GM20431 (cell line): ENCODE results near the gene RXRB.
"Not testable (repeated sequence)": the region's sequence is repeated elsewhere in the genome, so short reads cannot be mapped to it uniquely, and the experiment has no call there.

Experiments
- in situ Hi-C: fragments of 300-500 bp; cut with MseI, MboI; formaldehyde crosslinking; loops from one replicate; pipeline ENCODE4 v1.15.0; 2020; ENCODE audit warnings: low sequenced_read_pairs; ENCODE audit not compliant: unreplicated experiment

The RXRB gene

DNA sequence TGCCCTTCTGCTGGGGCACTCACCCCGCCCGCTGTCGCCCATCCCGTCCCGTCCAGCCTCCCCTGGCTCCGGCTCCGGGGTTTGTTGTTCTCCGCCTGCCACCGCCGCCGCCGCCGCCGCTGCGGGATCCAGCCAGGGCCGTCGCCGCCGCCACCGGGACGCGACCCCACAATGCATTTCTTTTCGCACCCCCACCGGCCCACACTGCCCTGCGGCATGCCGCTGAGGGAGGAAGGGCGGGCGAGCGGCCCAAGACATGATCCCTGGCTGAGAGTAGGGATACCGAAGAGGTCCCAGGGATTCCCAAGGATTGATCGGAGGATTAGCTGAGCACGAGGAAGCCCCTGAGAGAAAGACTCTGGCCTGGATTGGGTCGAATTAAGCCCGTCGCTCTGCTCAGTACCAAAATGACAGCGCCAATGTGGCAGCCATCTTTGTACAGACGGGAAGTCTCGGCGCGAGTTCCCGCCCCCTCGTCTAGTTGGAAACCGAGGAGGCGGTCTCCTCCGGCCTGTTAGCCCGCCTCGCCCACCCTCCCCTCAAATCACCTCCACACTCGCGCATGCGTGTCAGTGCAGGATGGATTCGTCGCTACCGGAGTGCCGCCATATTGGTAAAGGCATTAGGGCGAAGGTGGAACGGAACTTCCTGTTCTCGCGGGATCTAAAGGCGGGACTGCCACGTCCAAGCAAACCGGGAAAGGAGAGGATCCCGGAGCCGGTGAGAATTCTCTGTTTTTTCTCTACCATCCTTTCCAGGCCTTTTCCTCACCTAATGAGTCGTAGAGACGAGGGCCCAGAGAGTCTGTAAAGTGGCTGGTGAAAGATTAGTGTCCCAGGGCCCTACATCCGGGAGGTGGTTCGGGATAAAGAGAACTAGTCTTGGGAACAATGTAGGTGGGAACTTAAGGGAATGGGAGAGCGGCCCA is at the start of gene RXRB, which contains the start of gene SLC39A7:
RXRB (minus strand) TSS at position 447 of the 928 bp plus-strand sequence; CDS start at position 258, 189 bp downstream.
SLC39A7 (plus strand) TSS at position 649 of the 928 bp plus-strand sequence. CDS start 379 bp downstream, outside the sequence.
- in situ Hi-C loops, result no loop called here

DNA sequence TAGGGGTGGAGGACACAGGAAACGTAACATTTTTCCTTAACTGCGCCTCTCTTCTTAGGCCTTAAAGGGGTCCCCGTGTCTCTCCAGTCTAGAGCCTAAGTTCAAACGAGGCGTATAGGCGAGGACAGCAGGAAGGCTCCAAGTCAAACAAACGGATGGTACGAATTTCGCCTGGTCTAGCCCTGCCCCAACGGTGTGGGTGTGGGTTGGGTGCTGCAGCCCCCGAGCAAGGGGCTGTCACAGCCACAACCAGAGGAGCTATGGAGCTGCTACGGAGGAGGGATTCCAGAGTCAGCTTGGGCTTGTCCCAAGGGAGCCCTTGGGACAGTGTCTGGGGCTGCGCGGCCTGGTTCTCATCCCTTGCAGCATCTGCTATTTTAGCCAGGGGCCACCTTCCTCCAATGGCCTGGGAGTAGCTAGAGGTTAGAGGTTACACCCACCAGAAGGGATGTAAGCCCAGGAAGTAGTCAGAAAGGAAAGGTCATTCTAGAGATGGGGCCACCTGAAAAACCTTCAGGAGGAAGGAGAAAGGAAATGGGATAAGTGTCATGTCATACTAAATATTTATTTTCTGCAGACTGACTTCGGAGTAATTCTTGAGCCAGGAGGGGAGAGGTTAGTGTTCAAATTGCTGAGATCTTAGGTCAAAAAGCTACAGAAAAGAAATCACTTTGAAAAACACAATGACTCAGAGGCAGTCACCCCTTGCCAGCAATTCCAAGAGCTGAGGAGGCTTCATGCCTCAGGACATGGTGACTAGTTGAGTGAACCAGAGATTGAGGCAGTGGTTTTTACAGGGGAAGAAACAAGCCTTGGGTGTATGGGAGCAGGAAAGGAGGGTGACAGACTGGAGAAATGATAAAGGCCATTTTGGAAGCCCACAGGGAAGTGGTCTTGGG is 49.5 kb upstream of the RXRB start:
- in situ Hi-C loops, result loop anchor here (10.0 kb wide), 1 partner anchor 85 kb away; no protein-coding TSS in a partner anchor

DNA sequence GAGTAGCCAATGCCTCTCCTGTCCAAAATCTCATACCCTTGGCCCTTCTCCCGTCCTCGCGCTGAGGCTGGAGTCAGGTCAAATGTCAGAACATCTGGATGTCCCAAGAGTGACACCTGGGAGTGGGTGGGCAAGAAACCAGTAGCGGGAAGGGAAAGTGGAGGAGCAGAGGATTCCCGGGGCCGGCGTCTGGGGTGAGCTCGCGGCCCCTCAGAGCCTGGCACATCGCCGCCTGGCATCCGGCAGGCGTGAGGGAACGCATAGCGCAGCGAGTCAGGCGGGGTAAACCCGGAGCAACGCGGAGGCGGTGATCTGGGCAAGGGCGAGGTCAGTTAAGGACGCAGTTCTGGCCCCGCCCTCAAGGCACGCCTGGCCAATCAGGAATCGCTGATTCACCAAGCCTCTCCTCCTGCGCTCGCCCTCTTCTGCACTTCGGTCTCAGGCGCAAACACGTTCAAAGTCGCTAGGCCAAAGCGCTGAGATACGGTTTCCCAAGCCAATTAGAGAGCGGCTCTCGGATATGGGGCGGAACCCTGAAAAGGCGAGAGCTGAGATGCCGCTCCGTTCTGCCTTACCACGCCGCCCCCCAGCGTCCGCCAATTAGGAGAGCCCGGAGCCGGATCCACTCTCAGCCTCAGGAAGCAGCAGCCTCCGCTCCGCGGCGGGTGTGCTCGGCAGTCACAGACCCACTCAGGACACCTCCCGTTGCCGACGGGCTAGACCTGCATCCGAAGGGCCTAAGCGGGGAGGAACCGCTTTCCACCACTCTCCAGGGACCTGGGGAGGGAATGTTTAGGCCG is 48.7 kb upstream of the RXRB start:
- in situ Hi-C loops, result loop anchor here (10.0 kb wide), 1 partner anchor 84 kb away; no protein-coding TSS in a partner anchor

DNA sequence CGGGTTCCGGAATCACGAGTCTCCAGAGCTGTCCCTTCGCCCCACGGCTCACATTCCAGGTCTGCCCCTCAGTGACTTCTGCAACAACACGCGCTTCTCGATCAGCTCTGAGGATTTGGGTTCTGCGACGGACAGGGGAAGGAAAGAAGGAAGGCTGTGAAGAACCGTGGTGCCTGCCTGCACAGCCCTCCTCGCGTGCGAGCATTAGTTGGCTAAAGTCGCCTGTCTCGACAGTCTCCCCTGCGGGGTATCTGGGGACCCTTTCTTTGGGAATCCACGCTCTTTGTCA is 48.1 kb upstream of the RXRB start:
- in situ Hi-C loops, result loop anchor here (10.0 kb wide), 1 partner anchor 84 kb away; no protein-coding TSS in a partner anchor

DNA sequence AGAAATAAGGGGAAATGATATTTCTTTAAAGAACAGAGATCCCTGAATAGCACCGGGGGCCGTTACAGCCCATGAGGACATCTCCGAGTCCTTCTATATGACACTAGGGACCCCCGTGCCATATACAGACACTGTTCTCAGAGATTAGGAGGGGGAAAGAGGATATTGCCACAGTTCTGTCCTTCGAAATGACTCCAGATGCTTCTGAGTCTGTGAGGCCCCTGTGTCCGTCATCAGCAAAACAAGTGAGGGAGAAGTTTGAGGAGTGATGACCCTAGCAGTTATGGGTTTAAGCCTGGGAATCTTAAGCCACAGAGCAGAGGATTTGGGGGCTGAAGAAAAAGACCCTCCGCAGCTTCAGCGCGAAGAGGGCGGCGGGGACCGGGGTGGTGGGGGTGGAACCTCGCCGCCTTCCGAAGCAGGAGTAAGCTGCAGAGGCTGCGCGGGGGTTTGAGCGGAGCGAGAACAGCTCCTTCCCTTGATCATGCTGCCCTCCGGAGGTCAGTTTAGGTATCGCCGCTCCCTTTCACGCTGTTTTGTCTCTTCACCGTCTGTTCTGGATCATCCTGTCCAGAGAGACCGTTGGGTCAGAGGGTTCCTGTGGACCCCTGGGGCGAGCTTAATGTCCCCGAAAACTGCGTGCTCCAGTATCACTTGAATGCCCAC is 47.6 kb upstream of the RXRB start:
- in situ Hi-C loops, result loop anchor here (10.0 kb wide), 1 partner anchor 83 kb away; no protein-coding TSS in a partner anchor

DNA sequence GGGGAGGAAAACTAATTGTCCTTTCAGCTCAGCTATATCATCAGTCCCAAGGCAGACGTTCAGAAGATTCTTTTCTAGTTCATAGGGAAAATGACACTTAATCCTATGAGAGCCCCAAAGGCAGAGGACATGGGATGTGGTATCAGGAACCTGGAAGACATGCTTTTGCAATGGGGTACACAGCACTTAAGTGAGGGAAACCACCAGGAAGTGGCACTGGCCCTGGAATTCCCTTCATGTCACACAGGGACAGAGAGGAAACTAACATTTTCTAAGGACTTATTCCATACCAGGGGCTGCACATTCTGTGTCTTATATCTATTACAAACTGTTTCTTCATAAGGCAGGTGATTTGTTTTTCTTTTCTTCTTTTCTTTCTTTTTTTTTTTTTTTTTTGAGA is 43.0 kb upstream of the RXRB start:
- in situ Hi-C loops, result loop anchor here (10.0 kb wide), 1 partner anchor 79 kb away; no protein-coding TSS in a partner anchor

DNA sequence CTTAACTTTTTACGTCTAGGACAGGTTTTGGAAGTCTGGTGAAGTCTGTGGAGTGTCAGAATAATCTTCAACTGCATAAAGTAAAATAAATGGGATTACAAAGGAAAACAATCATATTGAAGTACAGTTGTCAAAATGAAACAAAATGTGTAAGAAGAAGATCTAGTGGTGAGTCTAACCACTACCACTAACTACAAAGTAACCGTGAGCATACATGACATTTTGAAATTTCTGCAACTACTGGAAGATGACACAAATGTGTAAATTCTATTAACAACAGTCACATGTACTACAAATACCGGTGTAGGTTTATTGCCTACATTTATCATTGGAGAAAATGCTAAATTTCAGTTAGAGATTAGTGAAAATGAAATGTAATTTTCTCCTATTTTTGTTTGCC is 41.5 kb upstream of the RXRB start:
- in situ Hi-C loops, result loop anchor here (10.0 kb wide), 1 partner anchor 77 kb away; no protein-coding TSS in a partner anchor

DNA sequence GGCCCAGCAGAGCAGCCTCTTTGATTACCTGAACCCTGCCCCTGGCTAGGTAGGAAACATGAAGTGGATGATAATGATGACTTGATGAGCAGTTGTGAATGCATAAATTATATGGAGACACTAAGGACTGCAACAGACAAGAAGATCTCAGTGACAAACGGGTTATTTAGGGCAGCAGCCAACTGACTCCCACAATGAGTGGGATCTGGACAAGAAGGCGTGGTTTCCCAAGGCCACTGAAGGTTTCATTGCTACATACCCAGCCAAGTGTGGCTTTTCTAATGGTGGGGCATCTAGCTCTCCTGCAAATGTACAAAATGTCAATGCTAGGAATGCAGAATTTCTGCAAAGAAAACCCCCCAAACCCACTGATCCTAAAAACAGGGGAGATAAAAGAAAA is 37.3 kb upstream of the RXRB start:
- in situ Hi-C loops, result no loop called here

DNA sequence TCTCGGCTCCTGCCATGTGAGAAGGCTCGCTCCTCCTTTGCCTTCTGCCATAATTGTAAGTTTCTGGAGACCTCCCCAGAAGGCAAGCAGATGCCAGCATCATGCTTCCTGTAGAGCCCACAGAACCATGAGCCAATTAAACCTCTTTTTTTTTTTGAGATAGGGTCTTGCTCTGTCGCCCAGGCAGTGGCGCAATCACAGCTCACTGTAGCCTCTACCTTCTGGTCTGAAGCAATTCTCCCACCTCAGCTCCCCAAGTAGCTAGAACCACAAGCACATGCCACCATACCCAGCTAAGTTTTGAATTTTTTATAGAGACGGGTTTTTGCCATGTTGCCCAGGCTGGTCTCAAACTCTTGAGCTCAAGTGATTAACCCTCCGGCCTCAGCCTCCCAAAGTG is 36.4 kb upstream of the RXRB start:
- in situ Hi-C loops, result no loop called here

DNA sequence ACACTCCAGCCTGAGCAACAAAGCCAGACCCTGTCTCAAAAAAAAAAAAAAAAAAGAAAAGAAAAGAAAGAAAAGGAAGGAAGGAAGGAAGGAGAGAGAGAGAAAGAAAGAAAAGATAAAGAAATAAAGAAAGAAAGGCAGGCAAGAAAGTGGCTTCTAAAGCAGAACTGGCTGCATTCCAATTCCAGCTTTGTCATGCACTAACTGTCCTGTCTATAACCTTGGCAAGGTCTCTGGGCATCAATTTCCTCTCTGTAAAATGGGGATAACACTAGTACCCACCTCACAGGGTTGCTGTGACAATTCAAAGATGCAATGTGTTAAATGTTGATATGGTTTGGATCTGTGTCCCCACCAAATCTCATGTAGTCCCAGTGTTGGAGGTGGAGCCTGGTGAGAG is 35.9 kb upstream of the RXRB start:
- in situ Hi-C loops, result no loop called here

DNA sequence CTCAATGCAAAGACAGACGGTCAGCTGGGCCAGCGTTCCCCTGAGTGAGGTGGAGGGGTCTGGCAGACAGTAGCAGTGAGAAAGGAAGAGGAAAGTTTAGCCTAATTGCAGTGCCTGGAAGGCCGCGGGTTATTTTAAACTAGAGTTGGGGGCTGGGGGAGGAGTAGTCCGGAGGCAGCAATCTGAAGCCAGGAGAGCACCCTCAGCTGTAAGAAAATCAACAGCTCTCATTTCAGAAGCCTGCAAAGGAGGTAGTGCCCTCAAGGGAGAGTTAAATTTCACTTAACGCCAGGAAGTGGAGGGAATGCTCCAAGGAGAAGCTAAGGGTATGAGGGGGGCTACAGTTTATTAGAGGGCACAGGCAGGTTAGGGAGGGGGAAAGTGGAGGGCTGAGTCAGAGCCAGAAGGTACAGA is 34.8 kb upstream of the RXRB start:
- in situ Hi-C loops, result no loop called here

DNA sequence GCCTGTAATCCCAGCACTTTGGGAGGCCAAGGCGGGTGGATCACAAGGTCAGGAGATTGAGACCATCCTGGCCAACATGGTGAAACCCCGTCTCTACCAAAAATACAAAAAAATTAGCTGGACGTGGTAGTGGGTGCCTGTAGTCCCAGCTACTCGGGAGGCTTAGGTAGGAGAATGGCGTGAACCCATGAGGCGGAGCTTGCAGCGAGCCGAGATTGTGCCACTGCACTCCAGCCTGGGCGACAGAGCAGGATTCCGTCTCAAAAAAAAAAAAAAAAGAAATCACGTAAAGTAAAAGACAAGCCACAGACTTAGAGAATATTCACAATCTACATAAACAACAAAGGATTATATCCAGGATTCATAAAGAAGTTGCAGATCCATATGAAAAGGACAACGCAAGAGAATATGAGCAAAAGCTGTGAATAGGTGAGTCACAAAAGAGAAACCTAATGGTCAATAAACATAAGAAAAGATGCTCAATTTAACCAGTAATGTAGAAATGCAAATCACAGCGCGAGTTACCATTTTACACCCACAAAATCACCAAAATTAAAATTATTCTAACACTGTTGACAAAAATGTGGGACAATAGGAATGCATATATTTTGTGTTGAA is 26.1 kb upstream of the RXRB start:
- in situ Hi-C loops, result not testable (repeated sequence)

DNA sequence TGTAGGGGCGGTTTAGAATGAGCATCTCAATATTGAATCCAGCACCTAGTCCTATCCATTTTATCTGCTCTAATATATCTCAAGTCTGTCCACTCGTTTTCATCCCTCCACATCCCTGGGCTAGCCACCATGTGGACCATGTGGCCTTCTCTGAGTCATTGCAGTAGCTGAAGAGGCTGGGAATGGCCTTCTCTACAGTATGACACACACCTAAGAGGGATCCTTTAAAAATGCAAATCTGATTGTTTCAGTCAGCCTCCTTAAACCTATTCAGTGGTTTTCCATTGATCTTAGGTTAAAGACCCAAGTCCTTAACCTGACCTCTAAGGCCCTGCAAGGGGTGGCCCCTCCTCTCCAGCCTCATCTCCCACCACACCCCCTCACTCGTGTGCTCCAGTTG is 17.2 kb upstream of the RXRB start:
- in situ Hi-C loops, result no loop called here

DNA sequence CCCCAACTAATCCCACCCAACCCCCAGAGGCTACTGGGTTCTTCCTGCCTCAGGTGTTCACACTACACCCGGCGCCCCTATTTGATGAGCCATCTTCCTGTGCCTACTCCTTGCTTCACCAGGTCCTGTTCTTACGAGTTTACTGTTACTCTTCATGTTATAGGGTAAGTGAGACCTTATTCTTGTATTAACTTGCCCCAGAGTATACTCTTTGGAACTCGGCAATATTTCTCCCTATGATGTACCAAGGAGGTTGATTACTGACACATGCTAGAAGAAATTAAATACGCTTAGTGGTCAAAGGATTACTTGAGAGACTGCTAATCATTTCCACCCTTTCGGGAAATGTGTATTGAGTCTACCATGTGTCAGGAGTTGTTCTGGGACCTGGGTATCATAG is 16.8 kb upstream of the RXRB start:
- in situ Hi-C loops, result no loop called here

DNA sequence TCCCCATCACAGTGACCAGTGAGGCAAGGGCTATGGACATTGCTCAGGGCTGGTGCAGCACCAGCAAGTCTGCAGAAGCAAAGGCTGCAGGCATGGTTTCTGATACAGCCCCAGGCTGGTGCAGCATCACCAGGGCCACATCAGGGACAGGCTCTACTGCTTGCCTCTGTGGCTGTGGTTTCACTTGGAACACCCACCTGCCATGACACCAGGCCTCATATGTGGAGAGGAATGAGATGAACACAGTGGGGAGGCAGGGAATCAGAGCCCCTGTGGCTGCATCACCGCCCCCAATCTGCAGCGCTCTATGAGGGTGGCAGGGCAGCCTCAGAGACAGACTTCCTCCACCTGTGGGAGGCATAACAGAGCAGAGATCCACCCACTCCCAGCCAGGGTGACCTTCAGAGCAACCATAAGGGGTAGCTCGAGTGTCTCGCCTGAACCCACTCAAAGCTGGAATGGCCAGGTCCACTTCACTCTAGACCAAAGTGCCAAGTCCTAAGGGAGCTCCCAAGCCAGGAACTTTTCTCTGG is 15.7 kb upstream of the RXRB start:
- in situ Hi-C loops, result no loop called here

DNA sequence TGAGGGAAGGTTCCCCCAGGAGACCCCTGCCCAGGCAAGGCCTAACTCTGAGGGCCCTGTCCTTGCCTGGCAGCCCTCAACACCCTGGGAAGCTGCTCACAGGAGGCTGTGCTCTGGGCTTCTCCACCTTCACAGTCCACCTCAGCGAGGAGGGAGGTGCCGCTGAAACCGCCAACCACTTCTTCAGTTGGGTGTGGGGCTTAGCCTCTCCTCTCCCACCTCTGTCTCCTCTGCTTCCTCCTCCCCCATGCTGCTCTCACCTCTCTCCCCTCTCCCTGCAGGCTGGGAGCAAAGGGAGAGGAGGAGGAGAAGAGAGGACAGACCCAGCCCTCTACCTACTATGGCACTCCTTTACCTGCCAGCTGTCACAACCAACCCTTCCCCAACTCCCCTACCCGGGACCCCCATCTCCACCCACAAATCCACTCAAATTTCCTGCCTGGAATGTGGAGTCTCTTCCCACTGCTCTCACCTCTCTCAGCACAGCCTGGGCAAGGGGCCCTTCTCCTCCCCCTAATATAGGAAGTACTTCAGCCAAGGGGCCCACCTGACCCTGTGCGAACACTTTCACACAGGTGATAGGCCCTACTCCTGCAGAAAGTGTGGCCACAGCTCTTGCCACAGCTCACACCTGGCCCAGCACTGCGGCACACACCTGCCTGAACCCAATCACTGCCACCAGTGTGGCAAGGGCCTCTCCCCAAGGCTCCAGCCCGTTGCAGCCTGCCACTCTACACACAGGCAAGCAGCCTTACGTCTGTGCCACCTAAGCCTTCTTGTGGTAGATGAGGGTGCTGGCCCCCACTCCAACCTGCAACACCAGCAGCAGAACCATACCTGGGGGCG is 15.0 kb upstream of the RXRB start:
- in situ Hi-C loops, result no loop called here

DNA sequence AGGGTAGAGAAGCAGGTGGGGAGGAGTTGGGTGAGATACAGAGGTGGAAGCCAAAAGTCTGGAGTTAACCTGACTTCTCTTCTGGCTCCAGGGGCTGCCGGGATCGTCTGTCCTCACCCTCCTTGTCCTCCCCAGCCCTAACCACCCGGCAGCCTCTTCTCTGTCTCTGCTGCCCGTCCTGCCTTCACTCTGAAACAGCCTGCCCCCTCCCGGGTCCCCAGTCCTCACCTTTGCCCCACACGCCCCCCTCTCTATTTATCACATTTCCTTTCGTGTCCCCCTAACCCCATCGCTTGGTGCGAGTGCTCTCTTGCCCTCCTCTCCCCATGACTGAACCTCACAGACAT is 13.5 kb upstream of the RXRB start:
- in situ Hi-C loops, result no loop called here
